ENCODE results near the gene SET. TPM values are rescaled to one million over a fixed set of nuclear protein-coding genes. Genes with fewer than 3 reads are reported as not detected.

SET gene
- total RNA-seq, 1 donor from 2014 or later, result 336 TPM

- no peaks in the 10 kb centered on the region for H3K36me3 ChIP-seq (ENCODE audit: control insufficient read depth in 3 of 3, insufficient read depth in 3 of 3, low read length in 3 of 3)
These were observed 23.7 kb downstream of the SET start for GRCh38 chr9:128712451-128713410.

GRCh38 chr9:128713411-128713780 is 24.4 kb downstream of the SET start:
- H3K9ac ChIP-seq (ENCODE audit: low read depth in 1 of 3, low read length in 3 of 3), result no peak overlapping the region
- H3K4me1 ChIP-seq (ENCODE audit: control insufficient read depth in 3 of 3, insufficient read depth in 3 of 3, low read length in 3 of 3), result no peaks in the 10 kb centered on the region
- no peaks in the 10 kb centered on the region for H3K9me3 ChIP-seq (ENCODE audit: control insufficient read depth in 3 of 3, low read length in 3 of 3)
- no peak overlapping the region for H3K27ac ChIP-seq (ENCODE audit: low read depth, low read length)
- H3K36me3 ChIP-seq (ENCODE audit: control insufficient read depth in 3 of 3, insufficient read depth in 3 of 3, low read length in 3 of 3), result no peaks in the 10 kb centered on the region
- H3K4me3 ChIP-seq (ENCODE audit: low read length in 3 of 3), result no peak overlapping the region
- no peaks in the 10 kb centered on the region for H3K27me3 ChIP-seq (ENCODE audit: control insufficient read depth in 3 of 3, insufficient read depth in 3 of 3, low read length in 3 of 3)

More at GRCh38 chr9:128712451-128713410, 23.7 kb downstream of the SET start:
- no peaks in the 10 kb centered on the region for H3K27me3 ChIP-seq (ENCODE audit: control insufficient read depth in 3 of 3, insufficient read depth in 3 of 3, low read length in 3 of 3)
- H3K4me1 ChIP-seq (ENCODE audit: control insufficient read depth in 3 of 3, insufficient read depth in 3 of 3, low read length in 3 of 3), result no peaks in the 10 kb centered on the region
- H3K9ac ChIP-seq (ENCODE audit: low read depth in 1 of 3, low read length in 3 of 3), result no peak overlapping the region
- H3K27ac ChIP-seq (ENCODE audit: low read depth, low read length), result no peak overlapping the region
- H3K4me3 ChIP-seq (ENCODE audit: low read length in 3 of 3), result no peak overlapping the region
- no peaks in the 10 kb centered on the region for H3K9me3 ChIP-seq (ENCODE audit: control insufficient read depth in 3 of 3, low read length in 3 of 3)

- no peak overlapping the region for H3K4me3 ChIP-seq (ENCODE audit: low read length in 3 of 3)
- H3K27ac ChIP-seq (ENCODE audit: low read depth, low read length), result no peak overlapping the region
- no peaks in the 10 kb centered on the region for H3K9me3 ChIP-seq (ENCODE audit: control insufficient read depth in 3 of 3, low read length in 3 of 3)
- no peaks in the 10 kb centered on the region for H3K27me3 ChIP-seq (ENCODE audit: control insufficient read depth in 3 of 3, insufficient read depth in 3 of 3, low read length in 3 of 3)
- H3K9ac ChIP-seq (ENCODE audit: low read depth in 1 of 3, low read length in 3 of 3), result no peak overlapping the region
- H3K36me3 ChIP-seq (ENCODE audit: control insufficient read depth in 3 of 3, insufficient read depth in 3 of 3, low read length in 3 of 3), result no peaks in the 10 kb centered on the region
- H3K4me1 ChIP-seq (ENCODE audit: control insufficient read depth in 3 of 3, insufficient read depth in 3 of 3, low read length in 3 of 3), result no peaks in the 10 kb centered on the region
These were observed 25.0 kb downstream of the SET start for GRCh38 chr9:128713941-128714573.

- H3K4me3 ChIP-seq (ENCODE audit: low read length in 3 of 3), result no peak overlapping the region
- no peaks in the 10 kb centered on the region for H3K9me3 ChIP-seq (ENCODE audit: control insufficient read depth in 3 of 3, low read length in 3 of 3)
- no peaks in the 10 kb centered on the region for H3K4me1 ChIP-seq (ENCODE audit: control insufficient read depth in 3 of 3, insufficient read depth in 3 of 3, low read length in 3 of 3)
- no peaks in the 10 kb centered on the region for H3K27me3 ChIP-seq (ENCODE audit: control insufficient read depth in 3 of 3, insufficient read depth in 3 of 3, low read length in 3 of 3)
- H3K27ac ChIP-seq (ENCODE audit: low read depth, low read length), result no peak overlapping the region
- no peaks in the 10 kb centered on the region for H3K36me3 ChIP-seq (ENCODE audit: control insufficient read depth in 3 of 3, insufficient read depth in 3 of 3, low read length in 3 of 3)
- no peak overlapping the region for H3K9ac ChIP-seq (ENCODE audit: low read depth in 1 of 3, low read length in 3 of 3)
These were observed 25.8 kb downstream of the SET start for GRCh38 chr9:128714586-128715435.

- Histone ChIP-seq H3K27me3 (ENCODE audit: control insufficient read depth in 3 of 3, insufficient read depth in 3 of 3, low read length in 3 of 3) (no peaks in the 10 kb centered on the region), H3K4me1 (ENCODE audit: control insufficient read depth in 3 of 3, insufficient read depth in 3 of 3, low read length in 3 of 3) (no peaks in the 10 kb centered on the region), H3K9ac (ENCODE audit: low read depth in 1 of 3, low read length in 3 of 3) (no peak overlapping the region), H3K9me3 (ENCODE audit: control insufficient read depth in 3 of 3, low read length in 3 of 3) (no peaks in the 10 kb centered on the region), H3K27ac (ENCODE audit: low read depth, low read length) (no peak overlapping the region), H3K36me3 (ENCODE audit: control insufficient read depth in 3 of 3, insufficient read depth in 3 of 3, low read length in 3 of 3) (no peaks in the 10 kb centered on the region), H3K4me3 (ENCODE audit: low read length in 3 of 3) (no peak overlapping the region)
These were observed 26.4 kb downstream of the SET start for GRCh38 chr9:128715436-128715750.

- no peaks in the 10 kb centered on the region for H3K4me1 ChIP-seq (ENCODE audit: control insufficient read depth in 3 of 3, insufficient read depth in 3 of 3, low read length in 3 of 3)
- H3K27me3 ChIP-seq (ENCODE audit: control insufficient read depth in 3 of 3, insufficient read depth in 3 of 3, low read length in 3 of 3), result no peaks in the 10 kb centered on the region
- no peak overlapping the region for H3K9ac ChIP-seq (ENCODE audit: low read depth in 1 of 3, low read length in 3 of 3)
- no peak overlapping the region for H3K4me3 ChIP-seq (ENCODE audit: low read length in 3 of 3)
- no peaks in the 10 kb centered on the region for H3K9me3 ChIP-seq (ENCODE audit: control insufficient read depth in 3 of 3, low read length in 3 of 3)
- H3K36me3 ChIP-seq (ENCODE audit: control insufficient read depth in 3 of 3, insufficient read depth in 3 of 3, low read length in 3 of 3), result peaks cover 0 to 2% (median 2%) of the 10 kb centered on the region in 3 donors
- H3K27ac ChIP-seq (ENCODE audit: low read depth, low read length), result no peak overlapping the region
These were observed 27.7 kb downstream of the SET start for GRCh38 chr9:128716581-128717254.

GRCh38 chr9:128718047-128718446 is 29.0 kb downstream of the SET start:
- Histone ChIP-seq H3K9ac (ENCODE audit: low read depth in 1 of 3, low read length in 3 of 3) (no peak overlapping the region), H3K27ac (ENCODE audit: low read depth, low read length) (no peak overlapping the region), H3K27me3 (ENCODE audit: control insufficient read depth in 3 of 3, insufficient read depth in 3 of 3, low read length in 3 of 3) (no peaks in the 10 kb centered on the region), H3K4me3 (ENCODE audit: low read length in 3 of 3) (no peak overlapping the region), H3K9me3 (ENCODE audit: control insufficient read depth in 3 of 3, low read length in 3 of 3) (no peaks in the 10 kb centered on the region), H3K36me3 (ENCODE audit: control insufficient read depth in 3 of 3, insufficient read depth in 3 of 3, low read length in 3 of 3) (peaks cover 0 to 2% (median 2%) of the 10 kb centered on the region in 3 donors), H3K4me1 (ENCODE audit: control insufficient read depth in 3 of 3, insufficient read depth in 3 of 3, low read length in 3 of 3) (peaks cover 0 to 3% (median 0%) of the 10 kb centered on the region in 3 donors)

GRCh38 chr9:128718475-128718874 is 29.5 kb downstream of the SET start:
- no peaks in the 10 kb centered on the region for H3K27me3 ChIP-seq (ENCODE audit: control insufficient read depth in 3 of 3, insufficient read depth in 3 of 3, low read length in 3 of 3)
- no peaks in the 10 kb centered on the region for H3K9me3 ChIP-seq (ENCODE audit: control insufficient read depth in 3 of 3, low read length in 3 of 3)
- H3K27ac ChIP-seq (ENCODE audit: low read depth, low read length), result no peak overlapping the region
- no peak overlapping the region for H3K4me3 ChIP-seq (ENCODE audit: low read length in 3 of 3)
- H3K36me3 ChIP-seq (ENCODE audit: control insufficient read depth in 3 of 3, insufficient read depth in 3 of 3, low read length in 3 of 3), result peaks cover 0 to 2% (median 2%) of the 10 kb centered on the region in 3 donors
- peaks cover 0 to 5% (median 1%) of the 10 kb centered on the region in 3 donors for H3K4me1 ChIP-seq (ENCODE audit: control insufficient read depth in 3 of 3, insufficient read depth in 3 of 3, low read length in 3 of 3)
- no peak overlapping the region for H3K9ac ChIP-seq (ENCODE audit: low read depth in 1 of 3, low read length in 3 of 3)

GRCh38 chr9:128719919-128720605 is 31.0 kb downstream of the SET start:
- H3K9me3 ChIP-seq (ENCODE audit: control insufficient read depth in 3 of 3, low read length in 3 of 3), result no peaks in the 10 kb centered on the region
- H3K27ac ChIP-seq (ENCODE audit: low read depth, low read length), result no peak overlapping the region
- no peak overlapping the region for H3K9ac ChIP-seq (ENCODE audit: low read depth in 1 of 3, low read length in 3 of 3)
- H3K27me3 ChIP-seq (ENCODE audit: control insufficient read depth in 3 of 3, insufficient read depth in 3 of 3, low read length in 3 of 3), result no peaks in the 10 kb centered on the region
- peaks cover 0 to 2% (median 2%) of the 10 kb centered on the region in 3 donors for H3K36me3 ChIP-seq (ENCODE audit: control insufficient read depth in 3 of 3, insufficient read depth in 3 of 3, low read length in 3 of 3)
- peaks cover 8 to 17% (median 12%) of the 10 kb centered on the region in 3 donors for H3K4me1 ChIP-seq (ENCODE audit: control insufficient read depth in 3 of 3, insufficient read depth in 3 of 3, low read length in 3 of 3)
- H3K4me3 ChIP-seq (ENCODE audit: low read length in 3 of 3), result no peak overlapping the region
